Measurements from ENCODE around the gene SCN2B.

DNA sequence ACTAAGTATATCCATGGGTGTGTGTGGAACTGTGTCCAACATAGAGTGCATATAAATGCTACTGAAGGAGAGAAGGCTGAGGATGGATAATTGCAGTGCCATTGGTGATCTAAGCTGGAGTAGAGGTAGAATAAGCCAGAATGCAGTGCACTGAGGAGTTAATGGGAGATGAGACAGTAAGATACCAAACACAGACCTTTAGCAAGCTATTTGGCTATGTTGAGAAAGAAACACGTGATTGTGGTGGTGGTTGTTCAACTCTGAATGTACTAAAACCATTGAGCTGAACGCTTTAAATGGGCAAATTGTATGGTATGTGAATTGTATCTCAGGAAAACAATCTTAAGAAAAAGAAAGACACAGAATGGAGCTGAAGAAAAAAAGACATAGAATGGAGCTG is 25.5 kb upstream of the SCN2B start:
- TF ChIP-seq SPI1 (IDR thresholded peaks at IDR 0.05; ENCODE audit: low read depth, low read length) (no peak), POLR2A (IDR thresholded peaks at IDR 0.05; ENCODE audit: low read depth, low read length) (no peak), TAF1 (IDR thresholded peaks at IDR 0.05; ENCODE audit: low read depth, low read length) (no peak), POLR2AphosphoS5 (IDR thresholded peaks at IDR 0.05; ENCODE audit: low read depth, low read length) (no peak), POU2F2 (IDR thresholded peaks at IDR 0.05; ENCODE audit: low read depth, low read length) (no peak), PAX5 (IDR thresholded peaks at IDR 0.05; ENCODE audit: insufficient read depth, low read length, severe bottlenecking) (no peak)
